ENCODE measurements around the gene SRRT. TPM values are rescaled to one million over a fixed set of nuclear protein-coding genes. Genes with fewer than 3 reads are reported as not detected.
A peak's percentile ranks its signal among the peaks of the same experiment; 100 is the strongest.

SRRT gene
- total and polyA plus RNA-seq, 2 donors (not counting 1 experiment from before 2014, with no cell fraction given): 32.0 to 33.7 TPM

DNA sequence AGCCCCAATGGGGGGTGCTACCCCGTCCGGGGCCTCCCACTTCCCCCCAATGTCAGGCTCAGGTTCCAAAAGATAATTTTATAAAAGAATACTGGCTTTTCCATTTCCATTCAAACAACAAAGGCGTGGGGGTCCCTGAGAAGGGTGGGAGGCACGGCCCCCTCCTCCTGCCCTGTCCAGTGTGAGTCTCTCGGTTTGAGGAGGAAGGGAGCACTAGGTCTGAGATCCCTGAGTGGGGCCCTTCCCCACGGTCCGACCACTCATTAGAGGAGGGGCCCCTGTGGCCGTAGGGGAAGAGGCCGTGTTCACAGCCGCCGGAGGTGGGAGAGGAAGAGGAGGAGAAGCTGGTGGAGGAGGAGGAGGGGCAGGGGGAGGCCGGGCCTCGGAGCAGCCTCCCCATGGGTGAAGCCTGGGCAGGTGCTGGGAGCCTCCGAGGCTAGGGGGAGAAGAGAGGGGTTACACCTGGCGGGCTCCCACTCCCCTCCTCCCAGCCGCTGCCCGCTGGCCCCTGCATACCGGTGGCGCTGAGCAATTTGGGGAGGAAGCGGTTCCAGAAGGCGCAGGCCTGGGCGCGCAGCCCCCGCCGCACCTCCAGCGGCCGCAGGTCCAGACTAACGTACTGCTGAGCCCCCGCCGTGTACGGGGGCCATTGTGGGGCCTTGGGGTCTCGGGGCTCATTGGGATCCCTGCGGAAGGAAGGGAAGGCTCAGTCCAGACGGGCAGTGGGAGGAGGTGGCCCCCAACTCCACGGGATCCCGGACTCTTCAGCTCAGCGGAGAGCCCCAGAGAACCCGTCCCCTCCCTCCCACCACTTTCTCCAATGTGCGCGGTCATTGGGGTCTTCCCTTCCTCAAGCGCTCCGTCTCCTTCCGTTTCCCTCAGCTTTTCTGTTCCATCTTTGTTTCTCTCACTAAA lies 16.0 kb downstream of the SRRT start:
- H3K9ac ChIP-seq (ENCODE audit: insufficient read depth, low read length): no peak overlapping the region
- TF ChIP-seq EZH2 (IDR thresholded peaks at IDR 0.05; ENCODE audit: low read length, missing control alignments): no peak
- TF ChIP-seq, protein P1, sequence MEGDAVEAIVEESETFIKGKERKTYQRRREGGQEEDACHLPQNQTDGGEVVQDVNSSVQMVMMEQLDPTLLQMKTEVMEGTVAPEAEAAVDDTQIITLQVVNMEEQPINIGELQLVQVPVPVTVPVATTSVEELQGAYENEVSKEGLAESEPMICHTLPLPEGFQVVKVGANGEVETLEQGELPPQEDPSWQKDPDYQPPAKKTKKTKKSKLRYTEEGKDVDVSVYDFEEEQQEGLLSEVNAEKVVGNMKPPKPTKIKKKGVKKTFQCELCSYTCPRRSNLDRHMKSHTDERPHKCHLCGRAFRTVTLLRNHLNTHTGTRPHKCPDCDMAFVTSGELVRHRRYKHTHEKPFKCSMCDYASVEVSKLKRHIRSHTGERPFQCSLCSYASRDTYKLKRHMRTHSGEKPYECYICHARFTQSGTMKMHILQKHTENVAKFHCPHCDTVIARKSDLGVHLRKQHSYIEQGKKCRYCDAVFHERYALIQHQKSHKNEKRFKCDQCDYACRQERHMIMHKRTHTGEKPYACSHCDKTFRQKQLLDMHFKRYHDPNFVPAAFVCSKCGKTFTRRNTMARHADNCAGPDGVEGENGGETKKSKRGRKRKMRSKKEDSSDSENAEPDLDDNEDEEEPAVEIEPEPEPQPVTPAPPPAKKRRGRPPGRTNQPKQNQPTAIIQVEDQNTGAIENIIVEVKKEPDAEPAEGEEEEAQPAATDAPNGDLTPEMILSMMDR (conservative IDR thresholded peaks at IDR 0.05 in 1 of 2, IDR thresholded peaks at IDR 0.05 in 1 of 2; ENCODE audit: low read depth in 1 of 2, low read length in 2 of 2): no peak
- no peaks in the 10 kb centered on the region for H3K9me3 ChIP-seq (ENCODE audit: control insufficient read depth, insufficient read depth, low read depth, low read length)
- H3K36me3 ChIP-seq (ENCODE audit: control insufficient read depth, insufficient read depth, low read length): peaks cover 25% of the 10 kb centered on the region
- peak overlapping the region; percentile 21 for H3K27ac ChIP-seq (ENCODE audit: insufficient read depth, low read length)
- H3K4me1 ChIP-seq (ENCODE audit: control insufficient read depth, extremely low read depth, insufficient read depth, low read length): peaks cover 11% of the 10 kb centered on the region
- H3K79me2 ChIP-seq (ENCODE audit: control insufficient read depth, insufficient read depth, low read length): peaks cover 14% of the 10 kb centered on the region
- H3K4me3 ChIP-seq (replicated peaks in 1 of 4; ENCODE audit: control extremely low read depth in 1 of 4, insufficient read depth in 1 of 4, low read depth in 3 of 4, low read length in 4 of 4): peak overlapping the region in 2 of 4 experiments; percentile 60 to 63
- peaks cover 8% of the 10 kb centered on the region for H3K27me3 ChIP-seq (ENCODE audit: control insufficient read depth, insufficient read depth, low read length)
- no peaks in the 10 kb centered on the region for H4K20me1 ChIP-seq (ENCODE audit: control insufficient read depth, extremely low read depth, insufficient read depth, low read length)
- H3K4me2 ChIP-seq (ENCODE audit: extremely low read depth, insufficient read depth, low read length): peak overlapping the region; percentile 73
- DNase-seq (ENCODE audit: low read depth in 2 of 2): no peak
- H2AFZ ChIP-seq (ENCODE audit: low read length): peak overlapping the region; percentile 36

GRCh38 chr7:100891568-100892247 lies 16.8 kb downstream of the SRRT start:
- Histone ChIP-seq H4K20me1 (ENCODE audit: control insufficient read depth, extremely low read depth, insufficient read depth, low read length) (no peaks in the 10 kb centered on the region), H2AFZ (ENCODE audit: low read length) (no peak overlapping the region)
- DNase-seq (ENCODE audit: low read depth in 2 of 2): peak in 1 of 2 donors; percentile 49

More at GRCh38 chr7:100891568-100892247, 16.8 kb downstream of the SRRT start:
- peaks cover 16% of the 10 kb centered on the region for H3K27me3 ChIP-seq (ENCODE audit: control insufficient read depth, insufficient read depth, low read length)
- H3K9ac ChIP-seq (ENCODE audit: insufficient read depth, low read length): no peak overlapping the region
- peak overlapping the region in 1 of 4 experiments; percentile 60 for H3K4me3 ChIP-seq (replicated peaks in 1 of 4; ENCODE audit: control extremely low read depth in 1 of 4, insufficient read depth in 1 of 4, low read depth in 3 of 4, low read length in 4 of 4)
- no peak overlapping the region for H3K4me2 ChIP-seq (ENCODE audit: extremely low read depth, insufficient read depth, low read length)
- peaks cover 12% of the 10 kb centered on the region for H3K79me2 ChIP-seq (ENCODE audit: control insufficient read depth, insufficient read depth, low read length)
- H3K27ac ChIP-seq (ENCODE audit: insufficient read depth, low read length): no peak overlapping the region
- H3K4me1 ChIP-seq (ENCODE audit: control insufficient read depth, extremely low read depth, insufficient read depth, low read length): peaks cover 11% of the 10 kb centered on the region
- H3K9me3 ChIP-seq (ENCODE audit: control insufficient read depth, insufficient read depth, low read depth, low read length): no peaks in the 10 kb centered on the region
- H3K36me3 ChIP-seq (ENCODE audit: control insufficient read depth, insufficient read depth, low read length): peaks cover 19% of the 10 kb centered on the region
- TF ChIP-seq, protein P1 (conservative IDR thresholded peaks at IDR 0.05 in 1 of 2, IDR thresholded peaks at IDR 0.05 in 1 of 2; ENCODE audit: low read depth in 1 of 2, low read length in 2 of 2): no peak
- no peak for TF ChIP-seq EZH2 (IDR thresholded peaks at IDR 0.05; ENCODE audit: low read length, missing control alignments)

Data from fibroblast of lung (primary cell).